ENCODE measurements around the gene HCFC2.
"Not testable (repeated sequence)": the region's sequence is repeated elsewhere in the genome, so short reads cannot be mapped to it uniquely, and the experiment has no call there.

Gene HCFC2

GRCh38 chr12:104057771-104058197 is 6.5 kb upstream of the HCFC2 start:
- no peak for DNase-seq (ENCODE audit: low read depth in 2 of 2)

- no peak for DNase-seq (ENCODE audit: low read depth in 2 of 2)
Observed at GRCh38 chr12:104058802-104059201, 5.5 kb upstream of the HCFC2 start.

- no peak for DNase-seq (ENCODE audit: low read depth in 2 of 2)
Observed at GRCh38 chr12:104059963-104060362, 4.4 kb upstream of the HCFC2 start.

- no peak for DNase-seq (ENCODE audit: low read depth in 2 of 2)
Observed at GRCh38 chr12:104060791-104061190, 3.5 kb upstream of the HCFC2 start.

- DNase-seq (ENCODE audit: low read depth in 2 of 2): no peak
Observed at GRCh38 chr12:104063712-104064030, 660 bp upstream of the HCFC2 start.

- DNase-seq (ENCODE audit: low read depth in 2 of 2): no peak
Observed at GRCh38 chr12:104064842-104065427, 604 bp downstream of the HCFC2 start.

GRCh38 chr12:104072099-104072498 is 7.8 kb downstream of the HCFC2 start:
- DNase-seq (ENCODE audit: low read depth in 2 of 2): no peak

- no peak for DNase-seq (ENCODE audit: low read depth in 2 of 2)
Observed at GRCh38 chr12:104073699-104074098, 9.4 kb downstream of the HCFC2 start.

- DNase-seq (ENCODE audit: low read depth in 2 of 2): no peak
Observed at GRCh38 chr12:104079024-104079423, 14.7 kb downstream of the HCFC2 start.

GRCh38 chr12:104080764-104081163 is 16.4 kb downstream of the HCFC2 start:
- no peak for DNase-seq (ENCODE audit: low read depth in 2 of 2)

- peak; percentile 8 to 16 for DNase-seq (ENCODE audit: low read depth in 2 of 2)
Observed at GRCh38 chr12:104083769-104084475, 19.6 kb downstream of the HCFC2 start.

GRCh38 chr12:104090685-104091084 is 26.4 kb downstream of the HCFC2 start:
- DNase-seq (ENCODE audit: low read depth in 2 of 2): no peak

GRCh38 chr12:104091136-104091535 is 26.8 kb downstream of the HCFC2 start:
- DNase-seq (ENCODE audit: low read depth in 2 of 2): no peak

- DNase-seq (ENCODE audit: low read depth in 2 of 2): no peak
Observed at GRCh38 chr12:104094284-104094683, 30.0 kb downstream of the HCFC2 start.

- DNase-seq (ENCODE audit: low read depth in 2 of 2): no peak
Observed at GRCh38 chr12:104095289-104095688, 31.0 kb downstream of the HCFC2 start.

GRCh38 chr12:104097954-104098353 is 33.6 kb downstream of the HCFC2 start:
- no peak for DNase-seq (ENCODE audit: low read depth in 2 of 2)

- no peak for DNase-seq (ENCODE audit: low read depth in 2 of 2)
Observed at GRCh38 chr12:104105461-104105860, 41.1 kb downstream of the HCFC2 start.

GRCh38 chr12:104106965-104107364 is 42.6 kb downstream of the HCFC2 start:
- DNase-seq (ENCODE audit: low read depth in 2 of 2): no peak

- peak; percentile 83 to 84 for DNase-seq (ENCODE audit: low read depth in 2 of 2)
Observed at GRCh38 chr12:104108755-104109445, 44.6 kb downstream of the HCFC2 start.

GRCh38 chr12:104109446-104110271 is 45.3 kb downstream of the HCFC2 start:
- no peak for DNase-seq (ENCODE audit: low read depth in 2 of 2)

GRCh38 chr12:104114834-104115586 is 50.7 kb downstream of the HCFC2 start:
- DNase-seq (ENCODE audit: low read depth in 2 of 2): not testable (repeated sequence)

- DNase-seq (ENCODE audit: low read depth in 2 of 2): no peak
Observed at GRCh38 chr12:104115587-104115975, 51.2 kb downstream of the HCFC2 start.
